B cell (primary cell): Measurements from ENCODE around the gene PGAM2. TPM values are rescaled to one million over a fixed set of nuclear protein-coding genes. Genes with fewer than 3 reads are reported as not detected.
A peak's percentile ranks its signal among the peaks of the same experiment; 100 is the strongest.
"Not testable (repeated sequence)": the region's sequence is repeated elsewhere in the genome, so short reads cannot be mapped to it uniquely, and the experiment has no call there.

ENCODE experiments used
- ATAC-seq: fragments of 200-7000 bp; cut with Tn5 transposase; one replicate; pipeline ENCODE4 v1.10.0; 2021; ENCODE audit warnings: low read depth, mild to moderate bottlenecking, moderate number of reproducible peaks, moderate library complexity
- CTCF ChIA-PET: fragments of 350-600 bp; sonication (Branson Sonifier 250); formaldehyde crosslinking; loops from one replicate; lab custom pipeline; 2021; ENCODE audit warnings: antibody characterized with exemption, inconsistent platforms; lab: Charles Lee
- POLR2A ChIA-PET: fragments of 350-600 bp; sonication (Branson Sonifier 250); formaldehyde crosslinking; loops from one replicate; lab custom pipeline; 2021; ENCODE audit warnings: antibody characterized with exemption; lab: Charles Lee
- DNase-seq: peaks from one replicate; pipeline ENCODE4 v3.0.0; 2013
- H2AFZ ChIP-seq: 2 replicates; pipeline ENCODE4 v1.6.1; 2012; ENCODE audit warnings: mild to moderate bottlenecking, low read depth, low read length; ENCODE audit not compliant: insufficient read depth, poor library complexity, severe bottlenecking
- H3K27ac ChIP-seq, 2 donors: 1 replicate in 1 of 2; 2 replicates in 1 of 2; pipeline ENCODE4 v1.5.1; 2012 to 2013; ENCODE audit warnings: low read length in 2 of 2, mild to moderate bottlenecking in 2 of 2, moderate library complexity in 1 of 2
- H3K27me3 ChIP-seq, 4 experiments: fragments of 200-600 bp in 1 of 4; sonication (generic) in 1 of 4; replicated peaks in 1 of 4; 1 replicate in 2 of 4; 2 replicates in 2 of 4; pipeline versions ENCODE4 v1.6.1 to v1.7.0; 2013 to 2016; ENCODE audit warnings: low read length in 3 of 4, mild to moderate bottlenecking in 2 of 4, mixed read lengths in 1 of 4, moderate library complexity in 1 of 4; ENCODE audit not compliant: insufficient read depth in 4 of 4, control insufficient read depth in 3 of 4; ENCODE audit errors: control extremely low read depth in 1 of 4
- H3K36me3 ChIP-seq, 2 experiments: replicated peaks in 1 of 2; 1 replicate in 1 of 2; 2 replicates in 1 of 2; pipeline versions ENCODE4 v1.6.1 to v1.7.1; 2013; ENCODE audit warnings: low read length in 1 of 2; ENCODE audit not compliant: insufficient read depth in 2 of 2, control insufficient read depth in 1 of 2; ENCODE audit errors: control extremely low read depth in 1 of 2, extremely low read depth in 1 of 2
- H3K4me1 ChIP-seq, 2 donors: fragments of 200-600 bp in 1 of 2; sonication (generic) in 1 of 2; 1 replicate in 1 of 2; 2 replicates in 1 of 2; pipeline versions ENCODE4 v1.5.1 to v1.6.1; 2013 to 2017; ENCODE audit warnings: low read length in 2 of 2; ENCODE audit not compliant: control insufficient read depth in 2 of 2, insufficient read depth in 2 of 2
- H3K4me2 ChIP-seq: replicated peaks from 2 replicates; pipeline ENCODE3; 2012; ENCODE audit warnings: mild to moderate bottlenecking, low read depth, low read length; ENCODE audit not compliant: poor library complexity, severe bottlenecking
- H3K4me3 ChIP-seq, 5 experiments: fragments of 200-600 bp in 1 of 5; sonication (generic) in 1 of 5; 1 replicate in 3 of 5; 2 replicates in 2 of 5; pipeline versions ENCODE4 v1.5.1 to v1.7.0; 2011 to 2016; ENCODE audit warnings: low read length in 4 of 5, mild to moderate bottlenecking in 4 of 5, low read depth in 2 of 5, control low read depth in 1 of 5, moderate library complexity in 1 of 5; ENCODE audit not compliant: insufficient read depth in 1 of 5; ENCODE audit errors: control extremely low read depth in 1 of 5, extremely low read depth in 1 of 5
- H3K79me2 ChIP-seq: fragments of 200-600 bp; sonication (generic); one replicate; pipeline ENCODE4 v1.6.0; 2016; ENCODE audit warnings: low read length; ENCODE audit not compliant: control insufficient read depth, insufficient read depth
- H3K9ac ChIP-seq: fragments of 200-600 bp; sonication (generic); 2 replicates; pipeline ENCODE4 v1.6.1; 2017; ENCODE audit warnings: mild to moderate bottlenecking, low read length, moderate library complexity
- H3K9me3 ChIP-seq, 3 donors: one replicate each; pipeline versions ENCODE4 v1.6.1 to v1.7.1; 2013; ENCODE audit warnings: low read length in 2 of 3; ENCODE audit not compliant: control insufficient read depth in 2 of 3, insufficient read depth in 1 of 3; ENCODE audit errors: control extremely low read depth in 1 of 3
- H4K20me1 ChIP-seq: 2 replicates; pipeline ENCODE4 v1.6.0; 2012; ENCODE audit warnings: mild to moderate bottlenecking, low read length; ENCODE audit not compliant: insufficient read depth, control insufficient read depth, poor library complexity, severe bottlenecking
- H3K27ac Mint-ChIP-seq: one replicate; pipeline ENCODE4 v1.8.0; 2021; ENCODE audit warnings: mixed read lengths
- H3K27me3 Mint-ChIP-seq: one replicate; pipeline ENCODE4 v1.8.0; 2021; ENCODE audit warnings: mixed read lengths
- H3K4me1 Mint-ChIP-seq: one replicate; pipeline ENCODE4 v1.8.0; 2021; ENCODE audit warnings: mixed read lengths
- H3K4me3 Mint-ChIP-seq: one replicate; pipeline ENCODE4 v1.8.0; 2021; ENCODE audit warnings: mixed read lengths
- H3K9me3 Mint-ChIP-seq: one replicate; pipeline ENCODE4 v1.8.0; 2022; ENCODE audit warnings: mixed read lengths; ENCODE audit not compliant: insufficient read depth
- WGBS: methylation state at CpG from one replicate; pipeline ENCODE4 v1.1.5; 2013; ENCODE audit warnings: missing lambda C conversion rate; ENCODE audit not compliant: insufficient coverage; 5-methylcytosine and 5-hydroxymethylcytosine counted together
- intact Hi-C: fragments of 100-400 bp; cut with micrococcal nuclease; formaldehyde crosslinking; loops from one replicate; pipeline ENCODE4 v1.10.0; 2022
- polyA plus RNA-seq: library from polyadenylated mRNA; depleted of rRNA; stranded (reverse); fragments of >200 nt; gene quantifications from 2 replicates; pipeline ENCODE4 v1.2.3, GENCODE V29; 2012
- total RNA-seq, 2 donors: library from RNA; stranded (reverse); fragments of 120-200 nt in 1 of 2; gene quantifications; 1 replicate in 1 of 2; 2 replicates in 1 of 2; pipeline versions ENCODE4 v1.2.3 to v1.2.4, GENCODE V29; 2013 to 2022
- TF ChIP-seq, protein P1 (sequence below): fragments of 200-600 bp; IDR thresholded peaks from one replicate; pipeline ENCODE4 v1.8.0; 2022; ENCODE audit warnings: antibody characterized with exemption, mild to moderate bottlenecking

PGAM2 gene
- total and polyA plus RNA-seq, 2 donors (not counting 1 experiment from before 2014, with no cell fraction given) = 0.69 to 3.2 TPM

DNA sequence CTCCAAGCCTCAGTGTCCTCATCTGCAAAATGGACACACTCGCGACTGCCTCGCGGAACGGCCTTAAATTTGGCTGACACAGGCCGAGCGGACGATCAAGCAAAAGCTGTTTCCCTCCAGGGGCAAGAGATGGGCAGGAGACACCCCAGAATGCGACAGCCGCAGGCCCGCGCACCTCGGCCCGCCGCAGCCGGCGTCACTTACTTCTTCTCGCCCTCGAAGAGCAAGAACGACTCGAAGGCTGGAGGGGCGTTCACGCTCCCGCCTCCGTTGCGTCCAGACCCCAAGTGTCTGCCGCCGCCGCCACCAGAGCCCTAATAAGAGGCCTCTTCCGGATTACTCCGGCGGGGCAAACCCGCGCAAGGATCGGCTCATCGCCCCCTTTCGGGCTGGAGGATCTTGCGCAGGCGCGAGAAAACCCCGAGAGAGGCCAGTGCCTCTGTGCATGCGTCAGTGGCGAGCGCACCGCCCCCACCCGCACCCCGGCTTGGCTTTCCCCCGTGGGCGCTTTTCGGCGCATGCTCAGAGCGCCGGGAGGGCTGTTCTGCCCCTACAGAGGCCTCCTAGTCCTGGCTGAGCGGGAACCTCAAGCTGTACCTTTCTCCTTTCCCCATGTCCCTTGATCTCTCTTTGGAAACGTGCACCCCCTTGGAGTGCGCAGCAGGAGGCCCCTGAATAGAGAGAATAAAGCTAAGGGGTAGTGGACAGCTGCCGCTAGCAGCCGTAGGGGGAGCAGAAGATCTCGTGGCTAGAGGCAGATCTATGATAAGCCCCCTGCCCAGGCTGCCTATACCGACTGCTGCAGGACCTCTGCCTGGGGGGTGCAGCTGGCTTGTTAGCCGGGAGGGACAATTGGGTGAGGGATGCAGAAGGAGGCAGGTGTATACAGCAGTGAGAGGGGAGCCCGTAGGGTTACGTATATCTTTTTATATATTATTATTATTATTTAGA, 46.2 kb downstream of the PGAM2 start:
- Histone ChIP-seq H3K27ac (peak overlapping the region; percentile 69 to 83), H3K9ac (peak overlapping the region; percentile 84), H3K4me2 (peak overlapping the region; percentile 49), H3K4me3 (peak overlapping the region; percentile 30 to 85 (median 71)), H2AFZ (peak overlapping the region; percentile 80), H3K4me1 (peaks cover 4 to 27% of the 10 kb centered on the region in 2 donors)
- ChIA-PET CTCF (interaction anchor here (0.9 to 3.1 kb wide), 13 partner anchors 26 to 454 kb away, joined by 3 to 15 read pairs (median 5); partner anchors contain the start of genes DBNL and YKT6), POLR2A (interaction anchor here (0.6 to 2.5 kb wide), 7 partner anchors 25 to 867 kb away, joined by 3 to 6 read pairs (median 3); partner anchors contain the start of genes DBNL, NUDCD3 and YKT6)
- not testable (repeated sequence) for H3K27me3 Mint-ChIP-seq, H4K20me1 ChIP-seq, H3K36me3 ChIP-seq, H3K9me3 ChIP-seq, H3K79me2 ChIP-seq, H3K9me3 Mint-ChIP-seq, H3K27me3 ChIP-seq
- under 1% methylated on average over 43 of the region's 63 CpGs for WGBS
- peak; percentile 99 for DNase-seq
- intact Hi-C loops = loop anchor here (1.0 to 2.0 kb wide), 2 partner anchors 25 to 64 kb away; partner anchors contain the start of genes DBNL and POLM
- Mint-ChIP-seq H3K4me1 (peaks cover 17% of the 10 kb centered on the region), H3K4me3 (peak overlapping the region; percentile 91), H3K27ac (peak overlapping the region; percentile 87)
- TF ChIP-seq, protein P1, sequence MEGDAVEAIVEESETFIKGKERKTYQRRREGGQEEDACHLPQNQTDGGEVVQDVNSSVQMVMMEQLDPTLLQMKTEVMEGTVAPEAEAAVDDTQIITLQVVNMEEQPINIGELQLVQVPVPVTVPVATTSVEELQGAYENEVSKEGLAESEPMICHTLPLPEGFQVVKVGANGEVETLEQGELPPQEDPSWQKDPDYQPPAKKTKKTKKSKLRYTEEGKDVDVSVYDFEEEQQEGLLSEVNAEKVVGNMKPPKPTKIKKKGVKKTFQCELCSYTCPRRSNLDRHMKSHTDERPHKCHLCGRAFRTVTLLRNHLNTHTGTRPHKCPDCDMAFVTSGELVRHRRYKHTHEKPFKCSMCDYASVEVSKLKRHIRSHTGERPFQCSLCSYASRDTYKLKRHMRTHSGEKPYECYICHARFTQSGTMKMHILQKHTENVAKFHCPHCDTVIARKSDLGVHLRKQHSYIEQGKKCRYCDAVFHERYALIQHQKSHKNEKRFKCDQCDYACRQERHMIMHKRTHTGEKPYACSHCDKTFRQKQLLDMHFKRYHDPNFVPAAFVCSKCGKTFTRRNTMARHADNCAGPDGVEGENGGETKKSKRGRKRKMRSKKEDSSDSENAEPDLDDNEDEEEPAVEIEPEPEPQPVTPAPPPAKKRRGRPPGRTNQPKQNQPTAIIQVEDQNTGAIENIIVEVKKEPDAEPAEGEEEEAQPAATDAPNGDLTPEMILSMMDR = peak; percentile 46
- peak; percentile 95 for ATAC-seq

DNA sequence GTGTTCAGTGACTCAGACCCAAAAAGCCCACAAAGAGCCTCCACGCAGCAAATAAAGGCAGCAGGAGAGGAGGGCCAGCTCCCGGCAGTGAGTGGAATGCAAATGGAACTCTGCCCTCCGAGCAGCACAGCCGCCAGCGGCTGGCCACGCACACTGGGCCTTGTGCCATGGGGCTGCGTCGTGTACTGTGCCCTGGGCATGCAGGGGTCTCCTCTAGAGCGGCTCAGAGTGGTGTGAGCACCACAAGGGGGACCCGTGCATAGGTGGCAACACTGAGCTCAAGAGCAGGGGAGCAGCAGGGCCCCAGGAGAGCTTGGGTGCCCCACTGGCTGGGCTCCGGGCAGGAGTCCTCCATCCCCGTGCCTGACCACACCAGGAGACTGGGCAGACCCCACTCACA, 50.3 kb downstream of the PGAM2 start:
- H3K27ac Mint-ChIP-seq, H3K9me3 Mint-ChIP-seq, H3K9ac ChIP-seq, H3K4me3 Mint-ChIP-seq, H3K4me2 ChIP-seq, H3K36me3 ChIP-seq, H3K4me1 Mint-ChIP-seq, H4K20me1 ChIP-seq, ATAC-seq, H3K27me3 Mint-ChIP-seq, H3K27me3 ChIP-seq, H3K4me3 ChIP-seq, CTCF ChIA-PET, intact Hi-C loops, H3K27ac ChIP-seq, H2AFZ ChIP-seq, DNase-seq, POLR2A ChIA-PET, H3K9me3 ChIP-seq, H3K79me2 ChIP-seq: not testable (repeated sequence)
- H3K4me1 ChIP-seq = peaks cover 0 to 19% of the 10 kb centered on the region in 2 donors
- 100% methylated on average over 3 of the region's 12 CpGs for WGBS

Other genes starting within 250 kb of the PGAM2 start
- gene MRPS24, start 196.1 kb downstream of the PGAM2 start, total RNA-seq = 44.3 and 54.1 TPM in 2 replicates
- 81.6 and 102 TPM in 2 replicates for gene MRPS24, start 196.1 kb downstream of the PGAM2 start, polyA plus RNA-seq
- 25.1 and 31.3 TPM in 2 replicates for gene URGCP, start 159.0 kb downstream of the PGAM2 start, total RNA-seq
- 12.5 and 16.5 TPM in 2 replicates for gene URGCP, start 159.0 kb downstream of the PGAM2 start, polyA plus RNA-seq
- 9.4 and 11.4 TPM in 2 replicates for gene UBE2D4, start 139.1 kb downstream of the PGAM2 start, total RNA-seq
- gene UBE2D4, start 139.1 kb downstream of the PGAM2 start, polyA plus RNA-seq = 4.7 and 5.8 TPM in 2 replicates
- gene SPDYE1, start 67.7 kb downstream of the PGAM2 start, total RNA-seq = 0.10 TPM in 1 of 2 replicates, not detected in the other
- gene SPDYE1, start 67.7 kb downstream of the PGAM2 start, polyA plus RNA-seq = not detected in 2 replicates
- gene DBNL, start 20.9 kb downstream of the PGAM2 start, total RNA-seq = 311 and 335 TPM in 2 replicates
- gene DBNL, start 20.9 kb downstream of the PGAM2 start, polyA plus RNA-seq = 274 and 386 TPM in 2 replicates
- gene POLM, start 17.0 kb upstream of the PGAM2 start, total RNA-seq = 92.6 and 93.2 TPM in 2 replicates
- gene POLM, start 17.0 kb upstream of the PGAM2 start, polyA plus RNA-seq = 89.2 and 97.2 TPM in 2 replicates
- 36.7 and 41.0 TPM in 2 replicates for gene AEBP1, start 38.8 kb upstream of the PGAM2 start, total RNA-seq
- 20.2 and 36.1 TPM in 2 replicates for gene AEBP1, start 38.8 kb upstream of the PGAM2 start, polyA plus RNA-seq
- 86.7 and 91.0 TPM in 2 replicates for gene POLD2, start 58.0 kb upstream of the PGAM2 start, total RNA-seq
- 73.6 and 86.5 TPM in 2 replicates for gene POLD2, start 58.0 kb upstream of the PGAM2 start, polyA plus RNA-seq
- not detected in 2 replicates for gene MYL7, start 75.8 kb upstream of the PGAM2 start, total RNA-seq
- not detected in 2 replicates for gene MYL7, start 75.8 kb upstream of the PGAM2 start, polyA plus RNA-seq
- 0.22 and 0.87 TPM in 2 replicates for gene GCK, start 123.9 kb upstream of the PGAM2 start, total RNA-seq
- gene GCK, start 123.9 kb upstream of the PGAM2 start, polyA plus RNA-seq = 0.24 and 0.62 TPM in 2 replicates
- 62.3 and 73.4 TPM in 2 replicates for gene YKT6, start 135.4 kb upstream of the PGAM2 start, total RNA-seq
- gene YKT6, start 135.4 kb upstream of the PGAM2 start, polyA plus RNA-seq = 36.5 and 42.1 TPM in 2 replicates